SK-N-SH (cell line): ENCODE data around the gene C10orf143. TPM values are rescaled to one million over a fixed set of nuclear protein-coding genes. Genes with fewer than 3 reads are reported as not detected.

Source experiments
- CTCF ChIA-PET: fragments of 300-600, 350-600 bp; formaldehyde crosslinking; extraction: SDS; loops from one replicate; lab custom pipeline; 2021; lab: Yijun Ruan, JAX
- POLR2A ChIA-PET: fragments of 350-600 bp; sonication (Branson Sonifier 250); formaldehyde crosslinking; extraction: SDS; loops from one replicate; lab custom pipeline; 2020; ENCODE audit warnings: antibody characterized with exemption, inconsistent platforms; lab: Yijun Ruan, JAX
- DNase-seq: peaks from one replicate; pipeline ENCODE4 v3.0.0; 2012
- H2AFZ ChIP-seq: fragments of 200-600 bp; sonication (generic); 2 replicates; pipeline ENCODE4 v1.8.1; 2016; ENCODE audit warnings: antibody characterized with exemption, mild to moderate bottlenecking, low read depth
- H3F3A ChIP-seq: fragments of 200-600 bp; sonication (generic); replicated peaks from 2 replicates; pipeline ENCODE3; 2016; ENCODE audit warnings: antibody characterized with exemption, mild to moderate bottlenecking; ENCODE audit not compliant: insufficient read depth
- H3K27ac ChIP-seq, 2 experiments: fragments of 200-500 bp in 1 of 2; fragments of 200-600 bp in 1 of 2; sonication (Bioruptor generic) in 1 of 2; sonication (generic), shearing (Covaris generic) in 1 of 2; 2 replicates each; pipeline versions ENCODE4 v1.5.1 to v1.6.1; 2014 to 2016; ENCODE audit warnings: low read depth in 2 of 2, inconsistent platforms in 1 of 2, low read length in 1 of 2, mild to moderate bottlenecking in 1 of 2, mixed read lengths in 1 of 2
- H3K27me3 ChIP-seq: fragments of 200-600 bp; sonication (generic), shearing (Covaris generic); 2 replicates; pipeline ENCODE4 v1.6.1; 2016; ENCODE audit warnings: mixed run types; ENCODE audit not compliant: insufficient read depth
- H3K36me3 ChIP-seq, 2 experiments: fragments of 200-500 bp in 1 of 2; fragments of 200-600 bp in 1 of 2; sonication (Bioruptor generic) in 1 of 2; sonication (generic) in 1 of 2; replicated peaks in 1 of 2; 2 replicates each; pipeline versions ENCODE3 to v1.5.1; 2014 to 2016; ENCODE audit warnings: low read length in 1 of 2, mild to moderate bottlenecking in 1 of 2; ENCODE audit not compliant: insufficient read depth in 2 of 2, control insufficient read depth in 1 of 2
- H3K4me1 ChIP-seq, 2 experiments: fragments of 200-500 bp in 1 of 2; fragments of 200-600 bp in 1 of 2; sonication (Bioruptor generic) in 1 of 2; sonication (generic), shearing (Covaris generic) in 1 of 2; 2 replicates each; pipeline versions ENCODE4 v1.5.1 to v1.6.1; 2014 to 2016; ENCODE audit warnings: low read depth in 1 of 2, low read length in 1 of 2, mixed run types in 1 of 2; ENCODE audit not compliant: insufficient read depth in 2 of 2, control insufficient read depth in 1 of 2
- H3K4me2 ChIP-seq: fragments of 200-600 bp; sonication (generic), shearing (Covaris generic); 2 replicates; pipeline ENCODE4 v1.6.1; 2017; ENCODE audit warnings: mixed run types
- H3K4me3 ChIP-seq, 2 experiments: fragments of 200-500 bp in 1 of 2; fragments of 200-600 bp in 1 of 2; sonication (Bioruptor generic) in 1 of 2; sonication (generic), shearing (Covaris generic) in 1 of 2; 2 replicates each; pipeline versions ENCODE4 v1.5.1 to v1.8.1; 2014 to 2016; ENCODE audit warnings: low read depth in 2 of 2, inconsistent platforms in 1 of 2, low read length in 1 of 2, mild to moderate bottlenecking in 1 of 2, mixed read lengths in 1 of 2, moderate library complexity in 1 of 2
- H3K79me2 ChIP-seq: fragments of 200-600 bp; sonication (generic); 2 replicates; pipeline ENCODE4 v1.8.1; 2017; ENCODE audit warnings: mild to moderate bottlenecking; ENCODE audit not compliant: insufficient read depth
- H3K9ac ChIP-seq: fragments of 200-600 bp; sonication (generic); 2 replicates; pipeline ENCODE4 v1.6.1; 2017; ENCODE audit warnings: mixed run types
- H3K9me2 ChIP-seq: fragments of 200-600 bp; sonication (generic); 2 replicates; pipeline ENCODE4 v1.6.1; 2017; ENCODE audit warnings: mixed run types
- H3K9me3 ChIP-seq: fragments of 200-600 bp; sonication (generic); 2 replicates; pipeline ENCODE4 v1.6.1; 2017; ENCODE audit warnings: mixed run types, mild to moderate bottlenecking, moderate library complexity
- H4K20me1 ChIP-seq: fragments of 200-600 bp; sonication (generic); 2 replicates; pipeline ENCODE4 v1.6.1; 2017; ENCODE audit warnings: mild to moderate bottlenecking, mixed run types; ENCODE audit not compliant: insufficient read depth
- FOXJ3 ChIP-seq: sonication (generic); formaldehyde crosslinking; IDR thresholded peaks from 2 replicates; pipeline ENCODE4 v1.5.1; 2020; ENCODE audit warnings: mild to moderate bottlenecking, missing genetic modification reagents
- FOXM1 ChIP-seq: IDR thresholded peaks from 2 replicates; pipeline ENCODE4 v1.4.0; 2012; ENCODE audit warnings: low read depth, mild to moderate bottlenecking
- NFIC ChIP-seq: IDR thresholded peaks from 2 replicates; pipeline ENCODE4 v1.4.0; 2012; ENCODE audit warnings: borderline replicate concordance
- POLR2AphosphoS5 ChIP-seq: IDR thresholded peaks from 2 replicates; pipeline ENCODE4 v1.6.1; 2012; ENCODE audit warnings: low read depth, low read length
- SMC3 ChIP-seq: IDR thresholded peaks from 2 replicates; pipeline ENCODE4 v1.6.1; 2012; ENCODE audit warnings: low read depth, low read length, improper control_type of control experiment
- TAF1 ChIP-seq: IDR thresholded peaks from 2 replicates; pipeline ENCODE4 v1.6.1; 2012; ENCODE audit warnings: low read depth, mild to moderate bottlenecking, low read length, moderate library complexity, borderline replicate concordance
- WGBS: methylation state at CpG from one replicate; pipeline ENCODE4 v1.1.6; 2017; ENCODE audit warnings: low lambda C conversion rate; 5-methylcytosine and 5-hydroxymethylcytosine counted together
- polyA plus RNA-seq, 3 experiments: library from polyadenylated mRNA; depleted of rRNA; stranded (reverse); fragments of >200 nt; gene quantifications; 2 replicates each; pipeline ENCODE4 v1.2.3, GENCODE V29; 2012
- TF ChIP-seq, protein P1 (sequence below): IDR thresholded peaks from 2 replicates; pipeline ENCODE4 v1.4.0; 2012; ENCODE audit warnings: low read depth, borderline replicate concordance
- TF ChIP-seq, protein P2 (sequence below): fragments of 200-600 bp; sonication (generic); IDR thresholded peaks from 2 replicates; pipeline ENCODE4 v1.6.1; 2017; ENCODE audit warnings: antibody characterized with exemption, mild to moderate bottlenecking, moderate library complexity
- TF ChIP-seq, protein P3 (sequence below): IDR thresholded peaks from 2 replicates; pipeline ENCODE4 v1.4.0; 2012; ENCODE audit warnings: low read depth, borderline replicate concordance
- TF ChIP-seq, protein P4 (sequence below): fragments of 150-350 bp; IDR thresholded peaks from 2 replicates; pipeline ENCODE4 v1.6.1; 2016; ENCODE audit warnings: mild to moderate bottlenecking, low read depth, low read length

The C10orf143 gene
- polyA plus RNA-seq, 1 of the 3 experiments (the other 2 are of a cell fraction): 2.2 TPM

DNA sequence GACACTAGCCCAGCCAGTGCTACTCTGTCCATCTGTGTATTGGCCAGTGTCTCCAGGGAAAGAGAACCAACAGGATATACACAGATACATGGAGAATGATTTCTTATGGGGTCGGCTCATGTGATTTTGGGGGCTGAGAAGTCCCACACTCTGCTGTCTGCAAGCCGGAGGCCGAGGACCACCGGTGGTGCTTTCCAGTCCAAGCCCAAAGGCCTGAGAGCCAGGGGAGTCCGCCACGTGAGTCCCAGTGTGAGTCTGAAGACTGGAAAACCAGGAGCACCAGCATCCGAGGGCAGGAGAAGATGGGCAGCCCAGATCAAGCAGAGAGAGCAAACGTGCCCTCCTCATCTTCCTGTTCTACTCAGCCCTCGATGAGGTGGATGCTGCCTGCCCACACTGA, 71.5 kb downstream of the C10orf143 start:
- ChIA-PET CTCF (interaction anchor here (1.0 to 1.4 kb wide), 3 partner anchors 10 to 88 kb away, joined by 3 read pairs; no protein-coding TSS in a partner anchor), POLR2A (no interaction called here)
- Histone ChIP-seq H2AFZ (no peak overlapping the region), H4K20me1 (no peaks in the 10 kb centered on the region), H3K9me3 (no peaks in the 10 kb centered on the region), H3F3A (no peaks in the 10 kb centered on the region), H3K9me2 (no peaks in the 10 kb centered on the region), H3K9ac (no peak overlapping the region), H3K4me2 (no peak overlapping the region), H3K79me2 (no peaks in the 10 kb centered on the region), H3K27me3 (no peaks in the 10 kb centered on the region), H3K4me1 (no peaks in the 10 kb centered on the region), H3K36me3 (no peaks in the 10 kb centered on the region), H3K27ac (no peak overlapping the region), H3K4me3 (no peak overlapping the region)
- WGBS: 11% methylated on average over 6 of the region's 9 CpGs
- DNase-seq: no peak
- no peak for TF ChIP-seq SMC3
- TF ChIP-seq, protein P1, sequence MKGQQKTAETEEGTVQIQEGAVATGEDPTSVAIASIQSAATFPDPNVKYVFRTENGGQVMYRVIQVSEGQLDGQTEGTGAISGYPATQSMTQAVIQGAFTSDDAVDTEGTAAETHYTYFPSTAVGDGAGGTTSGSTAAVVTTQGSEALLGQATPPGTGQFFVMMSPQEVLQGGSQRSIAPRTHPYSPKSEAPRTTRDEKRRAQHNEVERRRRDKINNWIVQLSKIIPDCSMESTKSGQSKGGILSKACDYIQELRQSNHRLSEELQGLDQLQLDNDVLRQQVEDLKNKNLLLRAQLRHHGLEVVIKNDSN: no peak
- no peak for TF ChIP-seq POLR2AphosphoS5
- TF ChIP-seq FOXM1: no peak
- TF ChIP-seq NFIC: no peak

DNA sequence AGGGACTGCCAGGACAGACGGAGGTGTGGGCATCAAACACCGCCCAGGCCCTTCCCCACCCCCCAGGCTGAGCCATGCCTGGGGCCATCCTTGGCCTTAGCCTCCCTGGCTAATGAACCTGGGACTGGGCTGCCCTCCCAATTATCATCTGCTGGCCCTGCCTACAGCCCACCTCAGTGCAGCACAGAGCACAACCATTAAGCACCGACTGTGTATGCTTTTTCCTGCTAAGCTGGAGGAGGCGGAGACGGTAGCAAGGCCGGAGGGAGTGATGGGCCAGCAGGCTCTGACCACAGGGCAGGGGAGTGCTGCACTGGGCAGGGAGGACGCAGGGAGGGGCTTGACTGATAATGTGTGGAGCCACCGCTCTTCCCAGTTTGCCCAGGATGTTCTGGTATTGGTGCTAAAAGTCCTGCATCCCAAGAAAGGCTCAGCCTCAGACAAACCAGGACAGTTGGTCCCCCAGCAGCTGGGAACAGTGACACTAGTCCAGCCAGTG, 72.0 kb downstream of the C10orf143 start:
- POLR2A ChIA-PET: no interaction called here
- H3K9me3 ChIP-seq: no peaks in the 10 kb centered on the region

More for the DNA sequence above, 72.0 kb downstream of the C10orf143 start:
- no peak overlapping the region for H3K27ac ChIP-seq
- 42% methylated on average over 5 of the region's 8 CpGs for WGBS
- no peaks in the 10 kb centered on the region for H3F3A ChIP-seq
- no peaks in the 10 kb centered on the region for H3K9me2 ChIP-seq
- no peak overlapping the region for H2AFZ ChIP-seq
- no peaks in the 10 kb centered on the region for H3K79me2 ChIP-seq
- H4K20me1 ChIP-seq: no peaks in the 10 kb centered on the region
- DNase-seq: no peak
- CTCF ChIA-PET: interaction anchor here (1.0 to 1.2 kb wide), 2 partner anchors 38 to 88 kb away, joined by 3 read pairs; no protein-coding TSS in a partner anchor
- no peak for TF ChIP-seq FOXJ3 (CRISPR knock-in tag)
- TF ChIP-seq, protein P2, sequence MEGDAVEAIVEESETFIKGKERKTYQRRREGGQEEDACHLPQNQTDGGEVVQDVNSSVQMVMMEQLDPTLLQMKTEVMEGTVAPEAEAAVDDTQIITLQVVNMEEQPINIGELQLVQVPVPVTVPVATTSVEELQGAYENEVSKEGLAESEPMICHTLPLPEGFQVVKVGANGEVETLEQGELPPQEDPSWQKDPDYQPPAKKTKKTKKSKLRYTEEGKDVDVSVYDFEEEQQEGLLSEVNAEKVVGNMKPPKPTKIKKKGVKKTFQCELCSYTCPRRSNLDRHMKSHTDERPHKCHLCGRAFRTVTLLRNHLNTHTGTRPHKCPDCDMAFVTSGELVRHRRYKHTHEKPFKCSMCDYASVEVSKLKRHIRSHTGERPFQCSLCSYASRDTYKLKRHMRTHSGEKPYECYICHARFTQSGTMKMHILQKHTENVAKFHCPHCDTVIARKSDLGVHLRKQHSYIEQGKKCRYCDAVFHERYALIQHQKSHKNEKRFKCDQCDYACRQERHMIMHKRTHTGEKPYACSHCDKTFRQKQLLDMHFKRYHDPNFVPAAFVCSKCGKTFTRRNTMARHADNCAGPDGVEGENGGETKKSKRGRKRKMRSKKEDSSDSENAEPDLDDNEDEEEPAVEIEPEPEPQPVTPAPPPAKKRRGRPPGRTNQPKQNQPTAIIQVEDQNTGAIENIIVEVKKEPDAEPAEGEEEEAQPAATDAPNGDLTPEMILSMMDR: no peak
- TF ChIP-seq, protein P3, sequence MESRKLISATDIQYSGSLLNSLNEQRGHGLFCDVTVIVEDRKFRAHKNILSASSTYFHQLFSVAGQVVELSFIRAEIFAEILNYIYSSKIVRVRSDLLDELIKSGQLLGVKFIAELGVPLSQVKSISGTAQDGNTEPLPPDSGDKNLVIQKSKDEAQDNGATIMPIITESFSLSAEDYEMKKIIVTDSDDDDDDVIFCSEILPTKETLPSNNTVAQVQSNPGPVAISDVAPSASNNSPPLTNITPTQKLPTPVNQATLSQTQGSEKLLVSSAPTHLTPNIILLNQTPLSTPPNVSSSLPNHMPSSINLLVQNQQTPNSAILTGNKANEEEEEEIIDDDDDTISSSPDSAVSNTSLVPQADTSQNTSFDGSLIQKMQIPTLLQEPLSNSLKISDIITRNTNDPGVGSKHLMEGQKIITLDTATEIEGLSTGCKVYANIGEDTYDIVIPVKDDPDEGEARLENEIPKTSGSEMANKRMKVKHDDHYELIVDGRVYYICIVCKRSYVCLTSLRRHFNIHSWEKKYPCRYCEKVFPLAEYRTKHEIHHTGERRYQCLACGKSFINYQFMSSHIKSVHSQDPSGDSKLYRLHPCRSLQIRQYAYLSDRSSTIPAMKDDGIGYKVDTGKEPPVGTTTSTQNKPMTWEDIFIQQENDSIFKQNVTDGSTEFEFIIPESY: no peak
- TF ChIP-seq, protein P4, sequence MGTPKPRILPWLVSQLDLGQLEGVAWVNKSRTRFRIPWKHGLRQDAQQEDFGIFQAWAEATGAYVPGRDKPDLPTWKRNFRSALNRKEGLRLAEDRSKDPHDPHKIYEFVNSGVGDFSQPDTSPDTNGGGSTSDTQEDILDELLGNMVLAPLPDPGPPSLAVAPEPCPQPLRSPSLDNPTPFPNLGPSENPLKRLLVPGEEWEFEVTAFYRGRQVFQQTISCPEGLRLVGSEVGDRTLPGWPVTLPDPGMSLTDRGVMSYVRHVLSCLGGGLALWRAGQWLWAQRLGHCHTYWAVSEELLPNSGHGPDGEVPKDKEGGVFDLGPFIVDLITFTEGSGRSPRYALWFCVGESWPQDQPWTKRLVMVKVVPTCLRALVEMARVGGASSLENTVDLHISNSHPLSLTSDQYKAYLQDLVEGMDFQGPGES: no peak
- no peak for TF ChIP-seq TAF1
- TF ChIP-seq SMC3: no peak
- H3K27me3 ChIP-seq: no peaks in the 10 kb centered on the region
- H3K9ac ChIP-seq: no peak overlapping the region
- no peak overlapping the region for H3K4me2 ChIP-seq
- no peaks in the 10 kb centered on the region for H3K36me3 ChIP-seq
- H3K4me1 ChIP-seq: no peaks in the 10 kb centered on the region
- no peak overlapping the region for H3K4me3 ChIP-seq
